Non-pigmented ciliary epithelial cell (primary cell): ENCODE measurements around the gene PRSS1.

Experiments
- DNase-seq: peaks from one replicate; pipeline ENCODE4 v3.0.0-alpha.2; 2010; ENCODE audit warnings: low read depth

Gene PRSS1

GRCh38 chr7:142793156-142793555, 43.9 kb downstream of the PRSS1 start:
- DNase-seq, result no peak

GRCh38 chr7:142795339-142795863, 46.1 kb downstream of the PRSS1 start:
- DNase-seq, result no peak

DNA sequence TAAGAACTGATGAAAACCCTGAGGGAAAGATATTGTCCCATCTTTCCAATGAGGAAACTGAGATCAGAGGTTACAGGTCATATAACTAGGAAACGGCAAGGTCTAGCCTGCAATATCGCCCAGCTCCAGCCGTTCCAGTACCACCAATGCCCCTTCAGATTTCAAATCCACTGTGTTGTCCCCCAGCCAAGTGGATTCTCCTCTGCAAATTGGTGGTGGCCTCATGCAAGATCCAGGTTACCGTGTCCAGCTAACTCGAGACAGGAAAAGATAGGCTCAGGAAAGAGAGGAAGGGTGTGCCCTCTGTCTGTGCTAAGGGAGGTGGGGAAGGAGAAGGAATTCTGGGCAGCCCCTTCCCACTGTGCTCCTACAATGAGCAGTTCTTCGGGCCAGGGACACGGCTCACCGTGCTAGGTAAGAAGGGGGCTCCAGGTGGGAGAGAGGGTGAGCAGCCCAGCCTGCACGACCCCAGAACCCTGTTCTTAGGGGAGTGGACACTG, 46.8 kb downstream of the PRSS1 start:
- DNase-seq, result no peak

- no peak for DNase-seq
Measured at GRCh38 chr7:142796501-142797390, 47.5 kb downstream of the PRSS1 start.

GRCh38 chr7:142797391-142798377, 48.4 kb downstream of the PRSS1 start:
- DNase-seq, result no peak

DNA sequence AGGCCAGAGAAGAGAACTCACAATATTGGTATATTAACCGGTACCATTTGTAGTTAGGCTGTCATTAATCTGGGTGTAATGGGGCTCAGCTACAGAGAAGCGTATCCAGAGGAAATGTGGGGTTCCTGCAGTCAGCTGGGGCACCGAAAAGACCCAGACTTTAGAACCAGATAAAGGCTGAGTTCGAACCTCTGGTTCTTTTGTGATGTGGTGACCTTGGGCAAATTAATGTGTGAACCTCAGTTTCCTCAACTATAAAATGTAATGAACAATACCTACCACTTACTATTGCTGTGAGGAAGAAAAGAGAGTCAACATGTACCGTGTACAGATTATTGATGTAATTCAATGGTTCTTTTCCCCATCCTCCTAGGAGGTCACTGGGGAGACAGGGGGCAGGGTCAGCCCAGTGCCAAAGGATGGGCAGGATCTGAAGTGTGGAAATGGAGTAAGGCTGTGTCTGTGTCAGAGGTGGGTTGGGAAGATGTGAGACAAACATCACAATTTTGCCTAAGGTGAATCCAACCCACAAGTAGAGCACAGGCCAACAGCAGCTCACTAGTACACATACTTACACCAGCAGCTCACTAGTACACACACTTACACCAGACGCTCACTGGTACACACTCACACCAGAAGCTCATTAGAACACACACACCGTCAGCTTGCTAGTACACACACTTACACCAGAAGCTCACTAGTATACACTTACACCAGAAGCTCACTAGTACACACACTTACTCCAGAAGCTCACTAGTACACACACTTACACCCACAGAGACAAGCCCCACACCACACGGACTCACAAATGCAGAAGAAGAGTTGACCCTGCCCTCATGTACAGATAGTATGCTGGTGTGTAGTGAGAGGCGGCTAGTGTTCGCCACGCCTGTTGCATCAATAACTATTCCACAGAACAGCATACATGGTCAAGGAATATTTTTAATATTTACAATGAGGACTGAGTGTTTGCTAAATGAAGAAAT, 49.5 kb downstream of the PRSS1 start:
- DNase-seq, result no peak

- no peak for DNase-seq
Measured at GRCh38 chr7:142799437-142799835, 50.2 kb downstream of the PRSS1 start.

DNA sequence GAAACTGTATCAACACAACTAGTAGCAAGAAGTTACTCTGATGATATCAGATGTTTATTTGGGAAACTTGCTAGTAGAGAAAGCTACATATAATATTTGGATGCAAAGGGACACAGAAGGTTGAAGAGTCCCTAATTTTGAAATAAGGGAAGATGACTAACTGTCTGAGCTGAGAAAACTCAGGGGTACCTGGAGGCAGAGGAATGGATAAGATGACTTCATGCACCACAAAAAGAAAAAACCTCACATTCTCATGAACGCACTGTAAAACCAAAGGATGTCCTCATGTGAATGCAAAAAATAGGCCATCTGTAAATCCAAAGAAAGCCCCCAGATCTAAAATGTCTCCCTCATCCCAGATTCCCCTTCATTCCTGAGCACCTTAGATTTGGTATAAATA, 50.8 kb downstream of the PRSS1 start:
- no peak for DNase-seq

GRCh38 chr7:142800699-142801260, 51.5 kb downstream of the PRSS1 start:
- no peak for DNase-seq

DNA sequence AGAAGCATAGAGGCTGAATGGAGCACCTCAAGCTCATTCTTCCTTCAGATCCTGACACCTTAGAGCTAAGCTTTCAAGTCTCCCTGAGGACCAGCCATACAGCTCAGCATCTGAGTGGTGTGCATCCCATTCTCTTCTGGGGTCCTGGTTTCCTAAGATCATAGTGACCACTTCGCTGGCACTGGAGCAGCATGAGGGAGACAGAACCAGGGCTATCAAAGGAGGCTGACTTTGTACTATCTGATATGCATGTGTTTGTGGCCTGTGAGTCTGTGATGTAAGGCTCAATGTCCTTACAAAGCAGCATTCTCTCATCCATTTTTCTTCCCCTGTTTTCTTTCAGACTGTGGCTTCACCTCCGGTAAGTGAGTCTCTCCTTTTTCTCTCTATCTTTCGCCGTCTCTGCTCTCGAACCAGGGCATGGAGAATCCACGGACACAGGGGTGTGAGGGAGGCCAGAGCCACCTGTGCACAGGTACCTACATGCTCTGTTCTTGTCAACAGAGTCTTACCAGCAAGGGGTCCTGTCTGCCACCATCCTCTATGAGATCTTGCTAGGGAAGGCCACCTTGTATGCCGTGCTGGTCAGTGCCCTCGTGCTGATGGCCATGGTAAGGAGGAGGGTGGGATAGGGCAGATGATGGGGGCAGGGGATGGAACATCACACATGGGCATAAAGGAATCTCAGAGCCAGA, 52.5 kb downstream of the PRSS1 start:
- DNase-seq, result no peak

DNA sequence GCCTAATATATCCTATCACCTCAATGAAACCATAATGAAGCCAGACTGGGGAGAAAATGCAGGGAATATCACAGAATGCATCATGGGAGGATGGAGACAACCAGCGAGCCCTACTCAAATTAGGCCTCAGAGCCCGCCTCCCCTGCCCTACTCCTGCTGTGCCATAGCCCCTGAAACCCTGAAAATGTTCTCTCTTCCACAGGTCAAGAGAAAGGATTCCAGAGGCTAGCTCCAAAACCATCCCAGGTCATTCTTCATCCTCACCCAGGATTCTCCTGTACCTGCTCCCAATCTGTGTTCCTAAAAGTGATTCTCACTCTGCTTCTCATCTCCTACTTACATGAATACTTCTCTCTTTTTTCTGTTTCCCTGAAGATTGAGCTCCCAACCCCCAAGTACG, 53.0 kb downstream of the PRSS1 start:
- DNase-seq, result no peak
